Testis (tissue), 2 donors: Measurements from ENCODE around the gene GABRA5.
A peak's percentile ranks its signal among the peaks of the same experiment; 100 is the strongest.

Source experiments
- CTCF ChIP-seq, 3 experiments: fragments of 450-650 bp in 2 of 3; fragments of 200-600 bp in 1 of 3; sonication (generic) in 1 of 3; IDR thresholded peaks; one replicate each; pipeline ENCODE4 v1.5.1; 2016 to 2019; ENCODE audit warnings: antibody characterized with exemption in 3 of 3, mild to moderate bottlenecking in 2 of 3, moderate library complexity in 1 of 3
- POLR2A ChIP-seq: fragments of 450-650 bp; IDR thresholded peaks from one replicate; pipeline ENCODE4 v1.6.1; 2017; ENCODE audit warnings: antibody characterized with exemption, mild to moderate bottlenecking, moderate library complexity

GRCh38 chr15:26974120-26974780 is 107.4 kb downstream of the GABRA5 start:
- TF ChIP-seq POLR2A, result no peak
- TF ChIP-seq CTCF (IDR thresholded peaks at IDR 0.05), result peak in 2 of 3 experiments; percentile 8 to 28
